Nephron (organoid): ENCODE data around the gene PIP5KL1.

Source experiments
- H3K27ac Mint-ChIP-seq, 3 experiments: 2 replicates each; pipeline ENCODE4 v1.8.0; 2020; ENCODE audit warnings: mixed read lengths in 3 of 3, mild to moderate bottlenecking in 2 of 3, moderate library complexity in 1 of 3
- H3K27me3 Mint-ChIP-seq: 2 replicates; pipeline ENCODE4 v1.8.0; 2021; ENCODE audit warnings: low read depth, mild to moderate bottlenecking, moderate library complexity, mixed read lengths
- H3K36me3 Mint-ChIP-seq: 2 replicates; pipeline ENCODE4 v1.8.0; 2020; ENCODE audit warnings: low read depth, mixed read lengths
- H3K4me1 Mint-ChIP-seq: 2 replicates; pipeline ENCODE4 v1.8.0; 2020; ENCODE audit warnings: mixed read lengths
- H3K4me3 Mint-ChIP-seq, 3 experiments: 2 replicates each; pipeline ENCODE4 v1.8.0; 2020; ENCODE audit warnings: mild to moderate bottlenecking in 3 of 3, mixed read lengths in 3 of 3, moderate library complexity in 2 of 3
- H3K9me3 Mint-ChIP-seq: 2 replicates; pipeline ENCODE4 v1.8.0; 2020; ENCODE audit warnings: mixed read lengths
- TF ChIP-seq, protein P1 (sequence below), 3 experiments: fragments of 200-600 bp; sonication (generic); IDR thresholded peaks; one replicate each; pipeline ENCODE4 v1.5.0; 2021; ENCODE audit warnings: antibody characterized with exemption in 3 of 3; ENCODE audit not compliant: unreplicated experiment in 3 of 3

The PIP5KL1 gene

DNA sequence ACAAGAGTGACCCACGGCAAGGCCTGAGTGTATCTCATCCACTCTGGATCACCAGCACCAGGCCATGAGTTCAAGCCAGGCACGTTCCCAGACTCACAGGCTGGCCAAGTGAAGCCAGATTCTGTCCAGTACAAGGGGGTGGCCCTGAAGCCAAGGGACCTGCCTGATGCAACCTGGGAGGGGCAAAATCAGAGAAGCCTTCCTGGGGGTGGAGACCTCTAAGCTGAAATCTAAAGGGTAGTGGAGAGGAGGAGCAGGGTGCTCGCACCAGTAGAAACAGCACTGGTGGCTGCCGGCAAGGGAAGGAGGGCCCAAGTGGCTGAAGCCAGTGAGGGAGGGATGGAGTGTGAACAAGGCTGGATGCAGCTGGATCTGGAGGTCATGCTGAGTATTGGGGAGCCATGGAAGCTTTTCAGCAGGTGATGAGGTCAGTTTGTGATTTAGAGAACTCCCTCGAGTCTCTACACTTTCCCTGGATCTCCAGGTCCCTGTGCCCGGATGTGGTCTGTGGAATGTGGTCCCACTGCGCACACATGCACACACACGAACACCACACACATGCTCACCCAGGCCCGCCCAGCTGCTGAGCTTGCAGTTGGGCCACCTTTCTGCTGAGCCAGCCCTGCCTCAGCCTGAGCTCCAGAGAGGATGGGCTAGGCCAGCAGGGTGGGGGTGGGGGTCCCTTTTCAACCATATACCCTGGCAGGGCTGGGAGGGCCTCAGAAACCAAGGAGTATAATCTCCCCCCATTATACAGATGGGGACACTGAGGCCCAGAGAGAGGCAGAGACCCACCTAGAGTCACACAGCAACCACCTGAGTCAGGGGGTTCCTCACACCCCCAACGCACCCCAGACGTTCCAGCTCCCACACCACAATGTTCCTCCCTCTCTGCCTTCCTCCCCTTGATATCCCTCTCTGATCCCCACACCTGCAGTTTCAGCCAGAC is 1.6 kb downstream of the PIP5KL1 start:
- Mint-ChIP-seq H3K9me3 (no peaks in the 10 kb centered on the region), H3K27me3 (peaks cover 61% of the 10 kb centered on the region)

DNA sequence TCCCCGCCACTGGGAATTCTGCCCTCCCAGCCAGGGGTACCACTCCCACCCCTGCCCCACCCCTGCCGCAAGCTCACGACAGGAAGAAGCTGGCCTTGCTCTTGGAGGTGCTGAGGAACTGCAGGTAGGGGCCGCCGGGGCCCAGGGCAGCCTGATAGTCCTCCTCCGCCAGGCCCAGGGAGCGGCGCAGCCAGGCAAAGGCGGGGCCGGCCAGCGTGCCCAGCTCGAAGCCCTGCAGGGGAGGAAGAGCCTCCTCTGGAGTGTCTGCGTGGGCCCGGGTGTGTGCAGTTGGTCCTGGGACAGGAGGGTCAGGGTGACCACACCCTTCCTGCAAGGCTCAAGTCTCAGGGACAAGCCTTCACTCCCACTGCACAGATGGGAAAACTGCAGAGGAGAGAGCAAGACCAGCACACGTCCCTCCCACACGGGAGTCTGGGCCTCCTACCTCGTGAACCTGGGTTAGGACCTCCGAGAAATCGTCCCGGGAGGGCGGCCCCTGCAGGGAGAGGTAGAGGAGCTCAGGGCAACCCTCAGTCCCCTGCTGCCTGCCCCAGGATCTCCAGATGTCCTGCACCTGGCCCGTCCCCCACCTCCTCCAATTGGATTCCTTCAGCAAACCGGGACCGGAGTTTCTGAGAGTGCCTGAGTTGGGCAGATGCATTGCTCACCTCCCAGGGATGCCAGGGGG is 2.4 kb downstream of the PIP5KL1 start:
- Mint-ChIP-seq H3K27me3 (peaks cover 69% of the 10 kb centered on the region), H3K4me1 (peaks cover 12% of the 10 kb centered on the region), H3K4me3 (peak overlapping the region; percentile 46 to 66 (median 60)), H3K27ac (peak overlapping the region in 1 of 3 experiments; percentile 7), H3K36me3 (peaks cover 3% of the 10 kb centered on the region), H3K9me3 (no peaks in the 10 kb centered on the region)
- TF ChIP-seq, protein P1, sequence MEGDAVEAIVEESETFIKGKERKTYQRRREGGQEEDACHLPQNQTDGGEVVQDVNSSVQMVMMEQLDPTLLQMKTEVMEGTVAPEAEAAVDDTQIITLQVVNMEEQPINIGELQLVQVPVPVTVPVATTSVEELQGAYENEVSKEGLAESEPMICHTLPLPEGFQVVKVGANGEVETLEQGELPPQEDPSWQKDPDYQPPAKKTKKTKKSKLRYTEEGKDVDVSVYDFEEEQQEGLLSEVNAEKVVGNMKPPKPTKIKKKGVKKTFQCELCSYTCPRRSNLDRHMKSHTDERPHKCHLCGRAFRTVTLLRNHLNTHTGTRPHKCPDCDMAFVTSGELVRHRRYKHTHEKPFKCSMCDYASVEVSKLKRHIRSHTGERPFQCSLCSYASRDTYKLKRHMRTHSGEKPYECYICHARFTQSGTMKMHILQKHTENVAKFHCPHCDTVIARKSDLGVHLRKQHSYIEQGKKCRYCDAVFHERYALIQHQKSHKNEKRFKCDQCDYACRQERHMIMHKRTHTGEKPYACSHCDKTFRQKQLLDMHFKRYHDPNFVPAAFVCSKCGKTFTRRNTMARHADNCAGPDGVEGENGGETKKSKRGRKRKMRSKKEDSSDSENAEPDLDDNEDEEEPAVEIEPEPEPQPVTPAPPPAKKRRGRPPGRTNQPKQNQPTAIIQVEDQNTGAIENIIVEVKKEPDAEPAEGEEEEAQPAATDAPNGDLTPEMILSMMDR (IDR thresholded peaks at IDR 0.05; ENCODE audit: unreplicated experiment in 3 of 3) = no peak

More for the DNA sequence above, 1.6 kb downstream of the PIP5KL1 start:
- Mint-ChIP-seq H3K27ac (peak overlapping the region in 1 of 3 experiments; percentile 7), H3K36me3 (peaks cover 3% of the 10 kb centered on the region), H3K4me1 (peaks cover 12% of the 10 kb centered on the region), H3K4me3 (peak overlapping the region; percentile 60 to 66 (median 64))
- TF ChIP-seq, protein P1 (IDR thresholded peaks at IDR 0.05; ENCODE audit: unreplicated experiment in 3 of 3) = no peak

DNA sequence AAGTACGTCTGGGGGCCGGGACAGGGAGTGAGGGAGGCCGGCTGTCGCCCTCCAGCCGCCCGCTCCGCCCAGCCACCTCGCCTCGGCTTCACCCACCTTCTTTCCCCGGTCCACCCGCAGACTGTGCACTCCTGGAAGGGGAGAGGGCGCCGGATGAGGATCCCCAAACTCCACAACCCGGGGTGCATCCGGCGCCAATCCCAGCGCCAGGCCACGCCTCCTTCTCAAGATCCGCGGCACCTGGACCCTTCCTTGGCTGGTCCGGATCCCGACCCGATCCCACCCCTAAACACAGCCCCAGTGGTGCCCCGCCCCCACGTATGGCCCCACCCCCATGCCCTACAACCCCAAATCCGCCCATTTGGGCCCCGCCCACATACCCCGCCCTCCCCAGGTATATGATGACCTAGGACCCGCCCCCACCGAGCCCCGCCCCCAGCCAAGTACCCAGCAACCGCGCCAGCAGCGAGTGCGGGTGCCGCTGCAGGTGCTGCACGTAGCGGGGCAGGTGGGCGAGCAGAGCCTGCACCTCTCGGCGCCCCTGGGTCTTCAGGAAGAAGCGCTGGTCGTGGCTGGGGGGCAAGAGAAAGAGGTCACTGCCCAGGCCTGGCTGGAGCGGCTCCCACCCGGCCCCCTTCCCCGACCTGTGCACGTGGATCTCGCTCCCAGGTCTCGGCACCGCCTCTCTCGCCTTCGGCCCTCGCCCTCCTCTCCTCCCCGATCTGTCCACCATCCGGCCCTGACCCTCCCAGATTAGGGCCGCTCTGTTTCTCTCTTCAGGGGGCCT is 3.2 kb downstream of the PIP5KL1 start:
- TF ChIP-seq, protein P1 (IDR thresholded peaks at IDR 0.05; ENCODE audit: unreplicated experiment in 3 of 3) = no peak
- peaks cover 12% of the 10 kb centered on the region for H3K4me1 Mint-ChIP-seq
- no peaks in the 10 kb centered on the region for H3K36me3 Mint-ChIP-seq
- H3K4me3 Mint-ChIP-seq = peak overlapping the region; percentile 35 to 67 (median 57)
- no peaks in the 10 kb centered on the region for H3K9me3 Mint-ChIP-seq
- H3K27me3 Mint-ChIP-seq = peaks cover 71% of the 10 kb centered on the region
- H3K27ac Mint-ChIP-seq = no peak overlapping the region

DNA sequence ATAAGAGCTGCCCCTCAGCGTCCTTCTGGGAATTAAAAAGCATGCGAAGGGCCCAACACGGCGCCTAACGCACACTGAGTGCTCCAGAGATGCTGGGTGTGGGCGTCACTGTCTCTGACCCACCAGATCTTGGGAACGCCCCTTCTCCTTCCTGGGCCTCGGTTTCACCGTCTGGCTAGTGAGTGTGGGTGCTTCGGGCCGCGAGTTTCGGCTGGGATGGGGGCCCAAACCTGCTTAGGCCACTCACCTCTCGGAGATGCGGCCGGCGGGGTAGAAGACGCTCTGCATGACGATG is 3.7 kb downstream of the PIP5KL1 start:
- Mint-ChIP-seq H3K27me3 (peaks cover 75% of the 10 kb centered on the region), H3K27ac (no peak overlapping the region), H3K9me3 (no peaks in the 10 kb centered on the region), H3K4me1 (peaks cover 12% of the 10 kb centered on the region), H3K4me3 (peak overlapping the region in 2 of 3 experiments; percentile 40 to 67), H3K36me3 (no peaks in the 10 kb centered on the region)
- TF ChIP-seq, protein P1 (IDR thresholded peaks at IDR 0.05; ENCODE audit: unreplicated experiment in 3 of 3) = no peak

DNA sequence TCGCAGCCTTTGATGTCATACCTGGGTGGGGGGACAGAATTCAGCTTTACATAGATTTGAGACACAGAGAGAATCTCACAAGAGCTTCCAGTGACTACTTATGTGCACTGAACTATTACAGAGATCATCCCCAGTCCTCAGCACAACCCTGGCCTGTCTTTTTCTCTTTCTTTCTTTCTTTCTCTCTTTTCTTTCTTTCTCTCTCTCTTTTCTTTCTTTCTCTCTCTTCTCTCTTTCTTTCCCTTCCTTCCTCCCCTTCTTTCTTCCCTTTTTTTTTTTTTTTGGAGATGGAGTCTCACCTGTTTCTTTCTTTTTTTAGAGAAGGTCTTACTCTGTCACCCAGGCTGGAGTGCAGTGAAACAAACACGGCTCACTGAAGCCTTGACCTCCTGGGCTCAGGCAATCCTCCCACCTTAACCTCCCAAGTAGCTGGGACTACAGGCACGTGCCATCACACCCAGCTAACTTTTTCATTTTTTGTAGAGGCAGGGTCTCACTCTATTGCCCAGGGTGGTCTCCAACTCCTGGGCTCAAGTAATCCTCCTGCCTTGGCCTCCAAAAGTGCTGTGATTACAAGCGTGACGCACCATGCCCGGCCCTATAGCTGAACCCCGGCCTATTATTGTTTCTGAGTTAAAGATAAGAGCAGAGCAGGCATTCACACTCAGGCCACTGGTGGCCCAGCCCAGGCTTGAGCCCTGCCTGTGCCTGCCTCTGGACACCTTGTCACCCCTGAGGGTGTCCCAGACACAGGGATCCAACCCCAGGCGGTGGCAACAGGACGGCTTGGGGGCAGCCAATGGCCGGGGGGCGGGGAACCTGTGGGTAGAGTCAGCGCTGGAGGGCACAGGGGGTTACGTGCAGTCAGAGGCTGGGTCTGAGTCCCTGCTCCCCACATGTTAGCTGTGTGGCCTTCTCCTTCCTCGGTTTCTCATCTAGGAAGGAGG is 4.3 kb downstream of the PIP5KL1 start:
- Mint-ChIP-seq H3K27me3 (peaks cover 71% of the 10 kb centered on the region), H3K4me1 (peaks cover 7% of the 10 kb centered on the region), H3K9me3 (no peaks in the 10 kb centered on the region), H3K4me3 (peak overlapping the region; percentile 17 to 40 (median 21)), H3K27ac (no peak overlapping the region), H3K36me3 (no peaks in the 10 kb centered on the region)
- TF ChIP-seq, protein P1 (IDR thresholded peaks at IDR 0.05; ENCODE audit: unreplicated experiment in 3 of 3) = no peak
